WTC11 (cell line): ENCODE data around the gene RIOX2. TPM values are rescaled to one million over a fixed set of nuclear protein-coding genes. Genes with fewer than 3 reads are reported as not detected.
A peak's percentile ranks its signal among the peaks of the same experiment; 100 is the strongest.

ENCODE experiments used
- ATAC-seq: fragments of 200-7000 bp; cut with Tn5 transposase; 2 replicates; pipeline ENCODE4 v1.10.0; 2021; ENCODE audit warnings: mild to moderate bottlenecking, moderate library complexity
- CTCF ChIA-PET: fragments of 300-600 bp; sonication (Branson Sonifier 250); formaldehyde crosslinking; loops from one replicate; lab custom pipeline; 2021; ENCODE audit warnings: antibody characterized with exemption; lab: Charles Lee
- POLR2A ChIA-PET: fragments of 350-600 bp; sonication (Branson Sonifier 250); formaldehyde crosslinking; loops from one replicate; lab custom pipeline; 2021; ENCODE audit warnings: antibody characterized with exemption; lab: Charles Lee
- DNase-seq: peaks from one replicate; pipeline ENCODE4 v3.0.0; 2021; ENCODE audit warnings: low spot score
- H3K27ac Mint-ChIP-seq: 2 replicates; pipeline ENCODE4 v1.8.0; 2021; ENCODE audit warnings: mixed read lengths
- H3K27me3 Mint-ChIP-seq: 2 replicates; pipeline ENCODE4 v1.8.0; 2021; ENCODE audit warnings: low read depth, mild to moderate bottlenecking, moderate library complexity, mixed read lengths
- H3K36me3 Mint-ChIP-seq: 2 replicates; pipeline ENCODE4 v1.8.0; 2021; ENCODE audit warnings: mixed read lengths
- H3K4me1 Mint-ChIP-seq: 2 replicates; pipeline ENCODE4 v1.8.0; 2022; ENCODE audit warnings: mixed read lengths
- H3K4me3 Mint-ChIP-seq: 2 replicates; pipeline ENCODE4 v1.8.0; 2021; ENCODE audit warnings: mild to moderate bottlenecking, moderate library complexity, mixed read lengths
- H3K9me3 Mint-ChIP-seq: 2 replicates; pipeline ENCODE4 v1.8.0; 2021; ENCODE audit warnings: mixed read lengths
- CREM ChIP-seq: sonication (generic); formaldehyde crosslinking; IDR thresholded peaks from 2 replicates; pipeline ENCODE4 v1.8.1; 2022; ENCODE audit warnings: mild to moderate bottlenecking, missing genetic modification reagents, moderate library complexity
- GABPB1 ChIP-seq: sonication (generic); formaldehyde crosslinking; IDR thresholded peaks from 2 replicates; pipeline ENCODE4 v1.8.1; 2023; ENCODE audit warnings: mild to moderate bottlenecking, missing genetic modification reagents
- JAZF1 ChIP-seq: fragments of 250-450 bp; sonication (Bioruptor Pico); IDR thresholded peaks from 2 replicates; pipeline ENCODE4 v1.9.0; 2021; ENCODE audit warnings: moderate library complexity, mild to moderate bottlenecking, inconsistent platforms
- NFYB ChIP-seq: sonication (generic); formaldehyde crosslinking; conservative IDR thresholded peaks from 2 replicates; pipeline ENCODE4 v1.8.0; 2022; ENCODE audit warnings: low read depth, missing genetic modification reagents
- NR2C2 ChIP-seq: sonication (generic); formaldehyde crosslinking; IDR thresholded peaks from 2 replicates; pipeline ENCODE4 v1.8.0; 2022; ENCODE audit warnings: mild to moderate bottlenecking, missing genetic modification reagents
- RORB ChIP-seq: fragments of 250-450 bp; sonication (Bioruptor Pico); IDR thresholded peaks from 2 replicates; pipeline ENCODE4 v1.9.0; 2021; ENCODE audit warnings: mild to moderate bottlenecking
- ZNF138 ChIP-seq: sonication (generic); formaldehyde crosslinking; conservative IDR thresholded peaks from 2 replicates; pipeline ENCODE4 v1.8.1; 2022; ENCODE audit warnings: mild to moderate bottlenecking, moderate library complexity, missing genetic modification reagents
- ZNF396 ChIP-seq: fragments of 250-450 bp; sonication (Bioruptor Pico); IDR thresholded peaks from 2 replicates; pipeline ENCODE4 v1.8.0; 2021; ENCODE audit warnings: mild to moderate bottlenecking, moderate library complexity, borderline replicate concordance
- total RNA-seq: library from RNA; stranded (reverse); gene quantifications from 3 replicates; pipeline ENCODE4 v1.2.3, GENCODE V29; 2021
- TF ChIP-seq, protein P1 (sequence below): sonication (generic); formaldehyde crosslinking; conservative IDR thresholded peaks from 2 replicates; pipeline ENCODE4 v1.8.1; 2023; ENCODE audit warnings: mild to moderate bottlenecking, low read depth, missing genetic modification reagents, moderate library complexity
- TF ChIP-seq, protein P2 (sequence below): fragments of 250-450 bp; sonication (Bioruptor Pico); IDR thresholded peaks from 2 replicates; pipeline ENCODE4 v1.9.0; 2021; ENCODE audit warnings: mild to moderate bottlenecking
- TF ChIP-seq, protein P3 (sequence below): fragments of 250-450 bp; sonication (Bioruptor Pico); IDR thresholded peaks from 2 replicates; pipeline ENCODE4 v1.9.0; 2021; ENCODE audit warnings: mild to moderate bottlenecking, borderline replicate concordance
- TF ChIP-seq, protein P4 (sequence below): sonication (generic); formaldehyde crosslinking; IDR thresholded peaks from 2 replicates; pipeline ENCODE4 v1.8.1; 2022; ENCODE audit warnings: low read depth, missing genetic modification reagents, borderline replicate concordance
- TF ChIP-seq, protein P5 (sequence below): sonication (generic); formaldehyde crosslinking; IDR thresholded peaks from 2 replicates; pipeline ENCODE4 v1.8.1; 2023; ENCODE audit warnings: mild to moderate bottlenecking, moderate library complexity, missing genetic modification reagents
- TF ChIP-seq, protein P6 (sequence below): sonication (generic); formaldehyde crosslinking; IDR thresholded peaks from 2 replicates; pipeline ENCODE4 v1.8.0; 2022; ENCODE audit warnings: mild to moderate bottlenecking, missing genetic modification reagents
- TF ChIP-seq, protein P7 (sequence below): sonication (generic); formaldehyde crosslinking; IDR thresholded peaks from 2 replicates; pipeline ENCODE4 v1.8.1; 2023; ENCODE audit warnings: mild to moderate bottlenecking, missing genetic modification reagents, borderline replicate concordance
- TF ChIP-seq, protein P8 (sequence below): fragments of 250-450 bp; sonication (Bioruptor Pico); IDR thresholded peaks from 2 replicates; pipeline ENCODE4 v1.9.0; 2021; ENCODE audit warnings: moderate library complexity, mild to moderate bottlenecking, inconsistent platforms, borderline replicate concordance

RIOX2 gene
- total RNA-seq, 1 experiment from 2014 or later: 11.0 TPM

DNA sequence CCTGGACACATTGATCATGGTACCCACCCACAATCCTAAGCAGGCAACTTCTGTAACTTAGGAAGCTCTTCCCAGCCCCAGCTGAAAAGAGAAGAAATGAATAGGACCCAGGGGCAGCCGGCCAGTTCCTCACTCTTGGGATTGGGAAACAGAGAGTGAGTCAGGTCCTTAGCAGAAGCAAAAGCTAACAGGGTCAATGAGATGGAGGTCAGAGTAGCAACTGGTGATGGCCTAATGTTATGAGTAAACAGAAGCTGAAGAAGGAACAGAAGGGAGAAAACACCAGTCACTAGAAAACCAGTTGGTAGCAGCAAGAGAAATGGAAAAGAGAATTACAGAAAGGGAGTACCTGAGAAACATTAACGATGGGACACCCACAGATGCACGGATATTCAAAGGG, 20.0 kb downstream of the RIOX2 start (continued):
- TF ChIP-seq, protein P1, sequence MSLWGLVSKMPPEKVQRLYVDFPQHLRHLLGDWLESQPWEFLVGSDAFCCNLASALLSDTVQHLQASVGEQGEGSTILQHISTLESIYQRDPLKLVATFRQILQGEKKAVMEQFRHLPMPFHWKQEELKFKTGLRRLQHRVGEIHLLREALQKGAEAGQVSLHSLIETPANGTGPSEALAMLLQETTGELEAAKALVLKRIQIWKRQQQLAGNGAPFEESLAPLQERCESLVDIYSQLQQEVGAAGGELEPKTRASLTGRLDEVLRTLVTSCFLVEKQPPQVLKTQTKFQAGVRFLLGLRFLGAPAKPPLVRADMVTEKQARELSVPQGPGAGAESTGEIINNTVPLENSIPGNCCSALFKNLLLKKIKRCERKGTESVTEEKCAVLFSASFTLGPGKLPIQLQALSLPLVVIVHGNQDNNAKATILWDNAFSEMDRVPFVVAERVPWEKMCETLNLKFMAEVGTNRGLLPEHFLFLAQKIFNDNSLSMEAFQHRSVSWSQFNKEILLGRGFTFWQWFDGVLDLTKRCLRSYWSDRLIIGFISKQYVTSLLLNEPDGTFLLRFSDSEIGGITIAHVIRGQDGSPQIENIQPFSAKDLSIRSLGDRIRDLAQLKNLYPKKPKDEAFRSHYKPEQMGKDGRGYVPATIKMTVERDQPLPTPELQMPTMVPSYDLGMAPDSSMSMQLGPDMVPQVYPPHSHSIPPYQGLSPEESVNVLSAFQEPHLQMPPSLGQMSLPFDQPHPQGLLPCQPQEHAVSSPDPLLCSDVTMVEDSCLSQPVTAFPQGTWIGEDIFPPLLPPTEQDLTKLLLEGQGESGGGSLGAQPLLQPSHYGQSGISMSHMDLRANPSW (CRISPR knock-in tag): no peak
- TF ChIP-seq GABPB1 (no peak), NR2C2 (CRISPR knock-in tag) (no peak), CREM (CRISPR knock-in tag) (no peak), RORB (no peak), NFYB (CRISPR knock-in tag) (no peak), JAZF1 (CRISPR knock-in tag) (no peak)
- TF ChIP-seq, protein P2, sequence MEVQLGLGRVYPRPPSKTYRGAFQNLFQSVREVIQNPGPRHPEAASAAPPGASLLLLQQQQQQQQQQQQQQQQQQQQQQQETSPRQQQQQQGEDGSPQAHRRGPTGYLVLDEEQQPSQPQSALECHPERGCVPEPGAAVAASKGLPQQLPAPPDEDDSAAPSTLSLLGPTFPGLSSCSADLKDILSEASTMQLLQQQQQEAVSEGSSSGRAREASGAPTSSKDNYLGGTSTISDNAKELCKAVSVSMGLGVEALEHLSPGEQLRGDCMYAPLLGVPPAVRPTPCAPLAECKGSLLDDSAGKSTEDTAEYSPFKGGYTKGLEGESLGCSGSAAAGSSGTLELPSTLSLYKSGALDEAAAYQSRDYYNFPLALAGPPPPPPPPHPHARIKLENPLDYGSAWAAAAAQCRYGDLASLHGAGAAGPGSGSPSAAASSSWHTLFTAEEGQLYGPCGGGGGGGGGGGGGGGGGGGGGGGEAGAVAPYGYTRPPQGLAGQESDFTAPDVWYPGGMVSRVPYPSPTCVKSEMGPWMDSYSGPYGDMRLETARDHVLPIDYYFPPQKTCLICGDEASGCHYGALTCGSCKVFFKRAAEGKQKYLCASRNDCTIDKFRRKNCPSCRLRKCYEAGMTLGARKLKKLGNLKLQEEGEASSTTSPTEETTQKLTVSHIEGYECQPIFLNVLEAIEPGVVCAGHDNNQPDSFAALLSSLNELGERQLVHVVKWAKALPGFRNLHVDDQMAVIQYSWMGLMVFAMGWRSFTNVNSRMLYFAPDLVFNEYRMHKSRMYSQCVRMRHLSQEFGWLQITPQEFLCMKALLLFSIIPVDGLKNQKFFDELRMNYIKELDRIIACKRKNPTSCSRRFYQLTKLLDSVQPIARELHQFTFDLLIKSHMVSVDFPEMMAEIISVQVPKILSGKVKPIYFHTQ (CRISPR knock-in tag): no peak
- TF ChIP-seq, protein P3, sequence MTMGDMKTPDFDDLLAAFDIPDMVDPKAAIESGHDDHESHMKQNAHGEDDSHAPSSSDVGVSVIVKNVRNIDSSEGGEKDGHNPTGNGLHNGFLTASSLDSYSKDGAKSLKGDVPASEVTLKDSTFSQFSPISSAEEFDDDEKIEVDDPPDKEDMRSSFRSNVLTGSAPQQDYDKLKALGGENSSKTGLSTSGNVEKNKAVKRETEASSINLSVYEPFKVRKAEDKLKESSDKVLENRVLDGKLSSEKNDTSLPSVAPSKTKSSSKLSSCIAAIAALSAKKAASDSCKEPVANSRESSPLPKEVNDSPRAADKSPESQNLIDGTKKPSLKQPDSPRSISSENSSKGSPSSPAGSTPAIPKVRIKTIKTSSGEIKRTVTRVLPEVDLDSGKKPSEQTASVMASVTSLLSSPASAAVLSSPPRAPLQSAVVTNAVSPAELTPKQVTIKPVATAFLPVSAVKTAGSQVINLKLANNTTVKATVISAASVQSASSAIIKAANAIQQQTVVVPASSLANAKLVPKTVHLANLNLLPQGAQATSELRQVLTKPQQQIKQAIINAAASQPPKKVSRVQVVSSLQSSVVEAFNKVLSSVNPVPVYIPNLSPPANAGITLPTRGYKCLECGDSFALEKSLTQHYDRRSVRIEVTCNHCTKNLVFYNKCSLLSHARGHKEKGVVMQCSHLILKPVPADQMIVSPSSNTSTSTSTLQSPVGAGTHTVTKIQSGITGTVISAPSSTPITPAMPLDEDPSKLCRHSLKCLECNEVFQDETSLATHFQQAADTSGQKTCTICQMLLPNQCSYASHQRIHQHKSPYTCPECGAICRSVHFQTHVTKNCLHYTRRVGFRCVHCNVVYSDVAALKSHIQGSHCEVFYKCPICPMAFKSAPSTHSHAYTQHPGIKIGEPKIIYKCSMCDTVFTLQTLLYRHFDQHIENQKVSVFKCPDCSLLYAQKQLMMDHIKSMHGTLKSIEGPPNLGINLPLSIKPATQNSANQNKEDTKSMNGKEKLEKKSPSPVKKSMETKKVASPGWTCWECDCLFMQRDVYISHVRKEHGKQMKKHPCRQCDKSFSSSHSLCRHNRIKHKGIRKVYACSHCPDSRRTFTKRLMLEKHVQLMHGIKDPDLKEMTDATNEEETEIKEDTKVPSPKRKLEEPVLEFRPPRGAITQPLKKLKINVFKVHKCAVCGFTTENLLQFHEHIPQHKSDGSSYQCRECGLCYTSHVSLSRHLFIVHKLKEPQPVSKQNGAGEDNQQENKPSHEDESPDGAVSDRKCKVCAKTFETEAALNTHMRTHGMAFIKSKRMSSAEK (CRISPR knock-in tag): no peak
- TF ChIP-seq, protein P4, sequence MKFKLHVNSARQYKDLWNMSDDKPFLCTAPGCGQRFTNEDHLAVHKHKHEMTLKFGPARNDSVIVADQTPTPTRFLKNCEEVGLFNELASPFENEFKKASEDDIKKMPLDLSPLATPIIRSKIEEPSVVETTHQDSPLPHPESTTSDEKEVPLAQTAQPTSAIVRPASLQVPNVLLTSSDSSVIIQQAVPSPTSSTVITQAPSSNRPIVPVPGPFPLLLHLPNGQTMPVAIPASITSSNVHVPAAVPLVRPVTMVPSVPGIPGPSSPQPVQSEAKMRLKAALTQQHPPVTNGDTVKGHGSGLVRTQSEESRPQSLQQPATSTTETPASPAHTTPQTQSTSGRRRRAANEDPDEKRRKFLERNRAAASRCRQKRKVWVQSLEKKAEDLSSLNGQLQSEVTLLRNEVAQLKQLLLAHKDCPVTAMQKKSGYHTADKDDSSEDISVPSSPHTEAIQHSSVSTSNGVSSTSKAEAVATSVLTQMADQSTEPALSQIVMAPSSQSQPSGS (CRISPR knock-in tag): no peak
- TF ChIP-seq, protein P5, sequence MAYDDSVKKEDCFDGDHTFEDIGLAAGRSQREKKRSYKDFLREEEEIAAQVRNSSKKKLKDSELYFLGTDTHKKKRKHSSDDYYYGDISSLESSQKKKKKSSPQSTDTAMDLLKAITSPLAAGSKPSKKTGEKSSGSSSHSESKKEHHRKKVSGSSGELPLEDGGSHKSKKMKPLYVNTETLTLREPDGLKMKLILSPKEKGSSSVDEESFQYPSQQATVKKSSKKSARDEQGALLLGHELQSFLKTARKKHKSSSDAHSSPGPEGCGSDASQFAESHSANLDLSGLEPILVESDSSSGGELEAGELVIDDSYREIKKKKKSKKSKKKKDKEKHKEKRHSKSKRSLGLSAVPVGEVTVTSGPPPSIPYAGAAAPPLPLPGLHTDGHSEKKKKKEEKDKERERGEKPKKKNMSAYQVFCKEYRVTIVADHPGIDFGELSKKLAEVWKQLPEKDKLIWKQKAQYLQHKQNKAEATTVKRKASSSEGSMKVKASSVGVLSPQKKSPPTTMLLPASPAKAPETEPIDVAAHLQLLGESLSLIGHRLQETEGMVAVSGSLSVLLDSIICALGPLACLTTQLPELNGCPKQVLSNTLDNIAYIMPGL (CRISPR knock-in tag): no peak
- TF ChIP-seq, protein P6, sequence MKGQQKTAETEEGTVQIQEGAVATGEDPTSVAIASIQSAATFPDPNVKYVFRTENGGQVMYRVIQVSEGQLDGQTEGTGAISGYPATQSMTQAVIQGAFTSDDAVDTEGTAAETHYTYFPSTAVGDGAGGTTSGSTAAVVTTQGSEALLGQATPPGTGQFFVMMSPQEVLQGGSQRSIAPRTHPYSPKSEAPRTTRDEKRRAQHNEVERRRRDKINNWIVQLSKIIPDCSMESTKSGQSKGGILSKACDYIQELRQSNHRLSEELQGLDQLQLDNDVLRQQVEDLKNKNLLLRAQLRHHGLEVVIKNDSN (CRISPR knock-in tag): no peak

DNA sequence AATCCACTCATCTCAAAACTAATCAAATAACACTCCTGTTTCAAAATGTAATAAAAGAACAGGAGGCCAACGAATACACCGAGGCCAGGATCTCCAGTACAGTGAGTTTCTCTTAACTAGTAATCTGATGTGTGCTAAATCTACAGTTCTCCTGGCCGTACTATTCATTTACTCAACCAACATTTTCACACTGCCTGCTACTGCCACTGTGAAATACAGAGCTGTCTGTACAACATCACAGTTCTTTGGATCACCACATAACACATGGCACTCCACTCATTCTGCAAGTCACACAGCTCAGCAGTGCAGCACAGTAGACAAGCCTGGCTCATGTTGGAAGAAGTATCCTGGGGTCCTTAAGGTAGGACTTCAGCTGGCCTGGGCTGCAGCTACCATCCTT, 21.9 kb downstream of the RIOX2 start:
- ATAC-seq: no peak
- Mint-ChIP-seq H3K4me3 (no peak overlapping the region), H3K27ac (0 out of 2 replicates have a peak overlapping the region, but pooled peaks have one; percentile 19), H3K36me3 (peaks cover 10% of the 10 kb centered on the region; the same call in 1 of the 2 replicates), H3K9me3 (no peaks in the 10 kb centered on the region), H3K4me1 (peaks cover 12% of the 10 kb centered on the region)
- DNase-seq: no peak
- CTCF ChIA-PET: interaction anchor here (1.0 to 1.6 kb wide), 3 partner anchors 17 to 156 kb away, joined by 3 to 4 read pairs (median 3); no protein-coding TSS in a partner anchor
- TF ChIP-seq RORB (no peak), ZNF396 (no peak), ZNF138 (no peak)
- TF ChIP-seq, protein P7, sequence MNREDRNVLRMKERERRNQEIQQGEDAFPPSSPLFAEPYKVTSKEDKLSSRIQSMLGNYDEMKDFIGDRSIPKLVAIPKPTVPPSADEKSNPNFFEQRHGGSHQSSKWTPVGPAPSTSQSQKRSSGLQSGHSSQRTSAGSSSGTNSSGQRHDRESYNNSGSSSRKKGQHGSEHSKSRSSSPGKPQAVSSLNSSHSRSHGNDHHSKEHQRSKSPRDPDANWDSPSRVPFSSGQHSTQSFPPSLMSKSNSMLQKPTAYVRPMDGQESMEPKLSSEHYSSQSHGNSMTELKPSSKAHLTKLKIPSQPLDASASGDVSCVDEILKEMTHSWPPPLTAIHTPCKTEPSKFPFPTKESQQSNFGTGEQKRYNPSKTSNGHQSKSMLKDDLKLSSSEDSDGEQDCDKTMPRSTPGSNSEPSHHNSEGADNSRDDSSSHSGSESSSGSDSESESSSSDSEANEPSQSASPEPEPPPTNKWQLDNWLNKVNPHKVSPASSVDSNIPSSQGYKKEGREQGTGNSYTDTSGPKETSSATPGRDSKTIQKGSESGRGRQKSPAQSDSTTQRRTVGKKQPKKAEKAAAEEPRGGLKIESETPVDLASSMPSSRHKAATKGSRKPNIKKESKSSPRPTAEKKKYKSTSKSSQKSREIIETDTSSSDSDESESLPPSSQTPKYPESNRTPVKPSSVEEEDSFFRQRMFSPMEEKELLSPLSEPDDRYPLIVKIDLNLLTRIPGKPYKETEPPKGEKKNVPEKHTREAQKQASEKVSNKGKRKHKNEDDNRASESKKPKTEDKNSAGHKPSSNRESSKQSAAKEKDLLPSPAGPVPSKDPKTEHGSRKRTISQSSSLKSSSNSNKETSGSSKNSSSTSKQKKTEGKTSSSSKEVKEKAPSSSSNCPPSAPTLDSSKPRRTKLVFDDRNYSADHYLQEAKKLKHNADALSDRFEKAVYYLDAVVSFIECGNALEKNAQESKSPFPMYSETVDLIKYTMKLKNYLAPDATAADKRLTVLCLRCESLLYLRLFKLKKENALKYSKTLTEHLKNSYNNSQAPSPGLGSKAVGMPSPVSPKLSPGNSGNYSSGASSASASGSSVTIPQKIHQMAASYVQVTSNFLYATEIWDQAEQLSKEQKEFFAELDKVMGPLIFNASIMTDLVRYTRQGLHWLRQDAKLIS (CRISPR knock-in tag): no peak
- TF ChIP-seq, protein P8, sequence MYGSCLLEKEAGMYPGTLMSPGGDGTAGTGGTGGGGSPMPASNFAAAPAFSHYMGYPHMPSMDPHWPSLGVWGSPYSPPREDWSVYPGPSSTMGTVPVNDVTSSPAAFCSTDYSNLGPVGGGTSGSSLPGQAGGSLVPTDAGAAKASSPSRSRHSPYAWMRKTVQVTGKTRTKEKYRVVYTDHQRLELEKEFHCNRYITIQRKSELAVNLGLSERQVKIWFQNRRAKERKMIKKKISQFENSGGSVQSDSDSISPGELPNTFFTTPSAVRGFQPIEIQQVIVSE (CRISPR knock-in tag): no peak
- TF ChIP-seq, all 79 proteins: peak for 0
- POLR2A ChIA-PET: no interaction called here
- H3K27me3 Mint-ChIP-seq: no peaks in the 10 kb centered on the region
